Activated CD8-positive, alpha-beta memory T cell treated with anti-CD3 and anti-CD28 coated beads, Interleukin-2, amount 10 ng/mL, durations not matched to agents 7 days and 5 days (primary cell): ENCODE results near the gene ADAMTS13. TPM values are rescaled to one million over a fixed set of nuclear protein-coding genes. Genes with fewer than 3 reads are reported as not detected.

Source experiments
- ATAC-seq: fragments of 150-1000 bp; cut with Tn5 transposase; one replicate; pipeline ENCODE4 v1.10.0; 2021; ENCODE audit warnings: moderate library complexity
- CTCF ChIA-PET: fragments of 350-600 bp; sonication (Branson Sonifier 250); formaldehyde crosslinking; loops from one replicate; lab custom pipeline; 2021; ENCODE audit warnings: antibody characterized with exemption; lab: Charles Lee
- DNase-seq: peaks from one replicate; pipeline ENCODE4 v3.0.0-alpha.2; 2020
- H3K27ac Mint-ChIP-seq: one replicate; pipeline ENCODE4 v1.8.0; 2021; ENCODE audit warnings: mild to moderate bottlenecking, mixed read lengths
- H3K27me3 Mint-ChIP-seq: one replicate; pipeline ENCODE4 v1.8.0; 2021; ENCODE audit warnings: mixed read lengths
- H3K36me3 Mint-ChIP-seq: one replicate; pipeline ENCODE4 v1.8.0; 2021; ENCODE audit warnings: mild to moderate bottlenecking, mixed read lengths
- H3K4me1 Mint-ChIP-seq: one replicate; pipeline ENCODE4 v1.8.0; 2021; ENCODE audit warnings: mixed read lengths
- H3K4me3 Mint-ChIP-seq: one replicate; pipeline ENCODE4 v1.8.0; 2021; ENCODE audit warnings: mild to moderate bottlenecking, moderate library complexity, mixed read lengths
- H3K9me3 Mint-ChIP-seq: one replicate; pipeline ENCODE4 v1.8.0; 2022; ENCODE audit warnings: low read depth, mixed read lengths
- total RNA-seq, 2 experiments: library from RNA; stranded (reverse); gene quantifications; one replicate each; pipeline ENCODE4 v1.2.3, GENCODE V29; 2021

ADAMTS13 gene
- total RNA-seq, 2 experiments from 2014 or later: 2.6 to 2.7 TPM

DNA sequence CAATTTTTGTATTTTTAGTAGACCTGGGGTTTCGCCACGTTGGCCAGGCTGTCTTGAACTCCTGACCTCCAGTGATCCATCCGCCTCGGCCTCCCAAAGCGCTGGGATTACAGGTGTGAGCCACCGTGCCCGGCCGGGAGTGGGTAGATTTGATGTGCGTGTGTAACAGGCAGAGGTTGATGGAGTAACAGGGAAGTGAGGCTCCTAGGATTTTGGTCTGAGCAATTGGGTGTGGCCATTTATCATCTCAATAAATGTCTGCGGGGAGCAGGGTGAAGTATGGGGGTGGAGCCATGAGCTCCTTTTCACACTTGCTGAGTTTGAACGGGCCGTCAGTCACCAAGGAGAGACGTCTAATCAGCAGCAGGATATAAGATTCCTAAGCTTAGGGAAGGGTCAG lies 3.2 kb upstream of the ADAMTS13 start:
- peaks cover 12% of the 10 kb centered on the region for H3K36me3 Mint-ChIP-seq
- H3K27ac Mint-ChIP-seq: peak overlapping the region; percentile 94
- peak overlapping the region; percentile 88 for H3K4me3 Mint-ChIP-seq
- no peaks in the 10 kb centered on the region for H3K27me3 Mint-ChIP-seq
- peaks cover 61% of the 10 kb centered on the region for H3K4me1 Mint-ChIP-seq
- H3K9me3 Mint-ChIP-seq: no peaks in the 10 kb centered on the region
- ATAC-seq (no peak), DNase-seq (no peak)
- CTCF ChIA-PET: interaction anchor here (2.5 kb wide), 1 partner anchor 42 kb away, joined by 8 read pairs; the partner anchor contains the start of gene STKLD1

DNA sequence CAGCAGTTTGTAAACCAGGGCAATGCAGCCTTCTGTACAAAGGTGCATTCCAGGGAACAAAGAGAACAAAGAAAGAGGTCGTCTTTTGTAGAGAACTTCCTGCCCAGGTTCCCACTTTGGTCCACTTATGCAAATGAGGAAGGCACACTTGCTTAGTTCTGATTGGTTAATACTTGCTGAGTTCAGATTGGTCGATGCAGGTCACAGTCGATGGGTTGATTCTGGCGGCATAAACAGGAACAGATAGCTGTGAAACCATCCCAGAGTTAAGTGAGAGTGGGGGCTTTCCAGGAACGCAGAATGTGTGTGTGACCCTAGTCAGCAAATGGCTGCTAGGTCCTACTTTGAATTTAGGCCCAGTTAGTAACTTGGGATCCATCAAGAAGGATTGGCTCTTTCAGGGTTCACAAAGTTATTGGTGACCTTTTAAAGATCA lies 1.8 kb upstream of the ADAMTS13 start:
- Mint-ChIP-seq H3K4me3 (no peak overlapping the region), H3K9me3 (no peaks in the 10 kb centered on the region), H3K27me3 (no peaks in the 10 kb centered on the region), H3K4me1 (peaks cover 48% of the 10 kb centered on the region), H3K27ac (peak overlapping the region; percentile 79), H3K36me3 (peaks cover 1% of the 10 kb centered on the region)
- CTCF ChIA-PET: no interaction called here
- no peak for ATAC-seq
- peak; percentile 46 for DNase-seq

DNA sequence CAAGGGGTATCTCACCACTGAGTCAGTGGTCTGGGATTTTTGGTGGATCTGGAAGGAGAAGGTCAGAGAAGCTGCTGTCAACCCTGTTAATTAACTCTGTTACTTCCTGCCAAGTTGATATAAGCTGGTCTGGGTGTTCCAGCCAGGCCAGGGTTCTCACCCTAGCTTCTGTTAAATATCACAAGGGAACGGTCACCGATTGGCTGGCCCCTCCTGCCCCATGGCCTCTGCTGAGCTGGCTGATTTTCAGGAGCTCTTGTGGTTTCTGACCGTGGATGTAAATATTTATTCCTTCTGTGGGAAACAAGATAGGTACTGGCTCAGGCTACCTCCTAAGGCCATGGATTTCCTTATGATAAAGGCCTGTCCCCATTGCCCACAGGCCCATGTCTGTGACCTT lies 1.0 kb downstream of the ADAMTS13 start:
- ATAC-seq (no peak), DNase-seq (no peak)
- CTCF ChIA-PET: no interaction called here
- Mint-ChIP-seq H3K9me3 (no peaks in the 10 kb centered on the region), H3K27ac (peak overlapping the region; percentile 52), H3K36me3 (no peaks in the 10 kb centered on the region), H3K4me3 (no peak overlapping the region), H3K4me1 (peaks cover 35% of the 10 kb centered on the region), H3K27me3 (peaks cover 18% of the 10 kb centered on the region)

DNA sequence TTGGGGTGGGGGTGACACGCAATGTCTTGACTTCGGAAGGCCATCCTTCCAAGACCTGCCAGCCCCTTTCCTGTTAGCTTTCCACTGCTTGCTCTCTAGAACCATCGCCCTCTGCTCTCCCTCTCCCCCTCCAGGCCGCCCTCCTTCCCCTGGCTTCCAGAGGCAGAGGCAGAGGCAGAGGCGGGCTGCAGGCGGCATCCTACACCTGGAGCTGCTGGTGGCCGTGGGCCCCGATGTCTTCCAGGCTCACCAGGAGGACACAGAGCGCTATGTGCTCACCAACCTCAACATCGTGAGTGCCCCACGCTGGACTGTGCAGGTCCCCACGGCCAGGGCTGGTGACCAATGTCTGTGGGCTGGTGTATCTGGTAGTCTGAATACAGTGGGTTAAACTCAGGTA lies 2.0 kb downstream of the ADAMTS13 start:
- ATAC-seq (no peak), DNase-seq (no peak)

DNA sequence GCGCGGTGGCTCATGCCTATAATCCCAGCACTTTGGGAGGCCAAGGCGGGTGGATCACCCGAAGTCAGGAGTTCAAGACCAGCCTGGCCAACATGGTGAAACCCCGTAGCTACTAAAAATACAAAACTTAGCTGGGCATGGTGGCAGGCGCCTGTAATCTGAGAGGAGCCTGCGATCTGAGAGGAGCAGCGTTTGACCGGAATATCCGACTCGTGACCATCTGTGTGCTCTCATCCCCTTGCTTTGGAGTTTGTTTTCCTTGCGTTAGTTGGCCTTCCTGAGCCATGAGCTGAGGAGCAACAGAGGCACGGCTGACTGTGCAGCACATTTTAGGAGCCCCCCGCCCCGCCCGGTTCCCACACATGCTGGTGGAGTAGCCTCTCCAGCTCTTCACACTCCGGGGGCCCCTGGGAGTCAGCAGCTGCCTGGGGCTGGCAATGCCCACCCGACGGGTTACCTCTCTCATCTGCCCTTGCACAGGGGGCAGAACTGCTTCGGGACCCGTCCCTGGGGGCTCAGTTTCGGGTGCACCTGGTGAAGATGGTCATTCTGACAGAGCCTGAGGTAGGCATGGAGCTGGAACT lies 3.0 kb downstream of the ADAMTS13 start:
- Mint-ChIP-seq H3K27ac (no peak overlapping the region), H3K36me3 (no peaks in the 10 kb centered on the region), H3K4me1 (peaks cover 27% of the 10 kb centered on the region), H3K27me3 (peaks cover 21% of the 10 kb centered on the region), H3K4me3 (no peak overlapping the region), H3K9me3 (no peaks in the 10 kb centered on the region)
- ATAC-seq (no peak), DNase-seq (no peak)
- CTCF ChIA-PET: interaction anchor here (1.0 kb wide), 1 partner anchor 61 kb away, joined by 3 read pairs; no protein-coding TSS in a partner anchor

More for the DNA sequence above, 2.0 kb downstream of the ADAMTS13 start:
- peaks cover 18% of the 10 kb centered on the region for H3K27me3 Mint-ChIP-seq
- no peaks in the 10 kb centered on the region for H3K36me3 Mint-ChIP-seq
- CTCF ChIA-PET: no interaction called here
- no peaks in the 10 kb centered on the region for H3K9me3 Mint-ChIP-seq
- H3K4me1 Mint-ChIP-seq: peaks cover 27% of the 10 kb centered on the region
- H3K27ac Mint-ChIP-seq: no peak overlapping the region
- no peak overlapping the region for H3K4me3 Mint-ChIP-seq

DNA sequence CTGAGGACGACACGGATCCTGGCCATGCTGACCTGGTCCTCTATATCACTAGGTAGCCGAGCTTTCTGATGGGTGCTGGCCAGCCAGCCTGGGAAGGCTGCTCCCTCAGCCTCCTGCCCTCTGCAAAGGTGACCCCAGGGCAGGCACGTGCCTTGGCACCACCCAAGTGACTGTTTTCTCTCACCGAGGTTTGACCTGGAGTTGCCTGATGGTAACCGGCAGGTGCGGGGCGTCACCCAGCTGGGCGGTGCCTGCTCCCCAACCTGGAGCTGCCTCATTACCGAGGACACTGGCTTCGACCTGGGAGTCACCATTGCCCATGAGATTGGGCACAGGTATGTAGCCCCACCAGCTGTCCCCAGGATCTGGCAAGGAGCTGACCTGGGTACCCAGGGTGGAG lies 3.8 kb downstream of the ADAMTS13 start:
- Mint-ChIP-seq H3K4me1 (peaks cover 24% of the 10 kb centered on the region), H3K27me3 (peaks cover 23% of the 10 kb centered on the region), H3K9me3 (no peaks in the 10 kb centered on the region), H3K36me3 (no peaks in the 10 kb centered on the region), H3K27ac (no peak overlapping the region), H3K4me3 (no peak overlapping the region)
- DNase-seq: no peak
- CTCF ChIA-PET: no interaction called here
- ATAC-seq: no peak

DNA sequence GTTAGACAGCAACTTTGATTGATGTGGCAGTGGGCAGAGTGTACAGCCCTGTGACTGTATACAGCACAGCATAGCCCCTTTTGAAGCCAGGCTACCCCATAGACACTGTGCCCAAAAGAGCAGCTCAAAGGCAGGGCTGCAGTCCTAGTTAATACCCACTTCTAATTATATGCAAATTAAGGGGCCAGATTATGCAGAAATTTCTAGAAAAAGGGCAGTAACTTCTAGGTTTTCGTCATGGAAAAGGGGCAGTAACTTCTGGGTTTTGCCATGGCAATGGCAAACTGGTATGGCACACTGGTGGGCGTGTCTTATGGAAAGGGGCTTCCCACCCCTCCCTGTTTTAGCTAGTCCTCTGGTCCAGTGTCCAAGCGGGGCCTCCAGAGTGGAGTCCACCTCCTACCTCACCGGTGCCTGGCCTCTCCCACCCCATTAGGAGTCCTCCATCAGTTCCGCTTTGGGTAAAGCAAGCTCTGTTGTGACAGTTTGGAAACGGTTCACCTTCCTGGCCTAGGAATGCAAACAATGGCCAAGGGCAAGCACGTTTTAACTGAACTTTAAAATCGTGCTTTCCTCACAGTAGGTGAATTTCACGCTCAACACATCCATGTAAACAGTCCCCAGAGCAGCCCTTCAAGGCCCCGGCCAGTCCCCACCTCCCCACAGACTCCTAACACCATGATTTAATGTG lies 5.6 kb downstream of the ADAMTS13 start:
- H3K36me3 Mint-ChIP-seq: no peaks in the 10 kb centered on the region
- H3K27me3 Mint-ChIP-seq: peaks cover 23% of the 10 kb centered on the region
- ATAC-seq (no peak), DNase-seq (no peak)
- CTCF ChIA-PET: no interaction called here
- peaks cover 9% of the 10 kb centered on the region for H3K4me1 Mint-ChIP-seq
- no peaks in the 10 kb centered on the region for H3K9me3 Mint-ChIP-seq
- H3K27ac Mint-ChIP-seq: no peak overlapping the region
- no peak overlapping the region for H3K4me3 Mint-ChIP-seq

GRCh38 chr9:133428617-133429101 lies 6.5 kb downstream of the ADAMTS13 start:
- Mint-ChIP-seq H3K4me1 (peaks cover 9% of the 10 kb centered on the region), H3K27ac (no peak overlapping the region), H3K9me3 (no peaks in the 10 kb centered on the region), H3K4me3 (no peak overlapping the region), H3K27me3 (peaks cover 23% of the 10 kb centered on the region), H3K36me3 (no peaks in the 10 kb centered on the region)
- DNase-seq: no peak
- CTCF ChIA-PET: no interaction called here
- ATAC-seq: peak; percentile 54

DNA sequence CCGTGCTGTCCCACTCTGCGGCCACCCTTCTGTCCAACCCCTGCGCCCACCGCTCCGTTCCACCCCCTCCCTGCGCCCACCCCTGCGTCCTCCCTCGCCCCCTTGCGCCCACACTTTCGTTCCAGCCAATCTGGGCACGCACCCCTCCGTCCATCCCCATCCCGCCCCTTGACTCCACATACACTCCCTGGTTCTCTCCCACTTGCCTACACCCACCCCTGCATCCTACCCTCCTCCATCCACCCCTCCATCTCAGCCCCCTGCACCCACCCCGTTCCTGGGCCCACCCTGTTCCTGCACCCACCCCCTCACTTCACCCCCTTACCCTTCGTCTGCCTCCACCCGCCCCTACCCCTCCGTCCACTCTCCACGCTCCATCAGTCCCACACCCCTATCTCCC lies 7.0 kb downstream of the ADAMTS13 start:
- no peak overlapping the region for H3K4me3 Mint-ChIP-seq

GRCh38 chr9:133429641-133430161 lies 7.5 kb downstream of the ADAMTS13 start:
- peaks cover 9% of the 10 kb centered on the region for H3K4me1 Mint-ChIP-seq
- no peak overlapping the region for H3K27ac Mint-ChIP-seq
- CTCF ChIA-PET: interaction anchor here (1.6 kb wide), 1 partner anchor 13 kb away, joined by 3 read pairs; no protein-coding TSS in a partner anchor
- DNase-seq (no peak), ATAC-seq (peak; percentile 20)
- H3K4me3 Mint-ChIP-seq: no peak overlapping the region
- no peaks in the 10 kb centered on the region for H3K9me3 Mint-ChIP-seq
- H3K36me3 Mint-ChIP-seq: no peaks in the 10 kb centered on the region
- H3K27me3 Mint-ChIP-seq: peaks cover 23% of the 10 kb centered on the region

More for the DNA sequence above, 7.0 kb downstream of the ADAMTS13 start:
- Mint-ChIP-seq H3K4me1 (peaks cover 9% of the 10 kb centered on the region), H3K9me3 (no peaks in the 10 kb centered on the region), H3K27me3 (peaks cover 23% of the 10 kb centered on the region), H3K27ac (no peak overlapping the region), H3K36me3 (no peaks in the 10 kb centered on the region)
- DNase-seq (no peak), ATAC-seq (no peak)
- CTCF ChIA-PET: no interaction called here

DNA sequence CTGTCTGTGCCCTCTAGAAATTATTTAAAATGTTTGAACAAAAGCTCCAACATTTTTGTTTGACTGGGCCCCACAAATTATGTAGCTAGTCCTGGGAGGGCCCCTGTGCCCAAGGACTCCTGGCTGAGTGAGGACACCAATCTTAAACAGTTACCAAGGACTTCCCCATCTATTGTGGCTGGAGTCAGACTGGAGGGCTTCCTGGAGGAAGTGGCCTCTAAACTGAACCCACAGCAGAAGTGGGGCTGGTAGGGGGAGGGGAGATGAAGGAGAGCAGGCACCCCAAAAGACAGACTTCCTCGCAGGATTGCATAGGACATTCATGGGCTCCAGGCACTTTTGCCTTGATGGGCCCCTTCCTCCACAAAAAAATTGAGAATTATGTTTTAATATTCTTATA lies 8.1 kb downstream of the ADAMTS13 start:
- CTCF ChIA-PET: interaction anchor here (1.6 kb wide), 1 partner anchor 13 kb away, joined by 3 read pairs; no protein-coding TSS in a partner anchor
- H3K27ac Mint-ChIP-seq: no peak overlapping the region
- ATAC-seq (no peak), DNase-seq (no peak)
- H3K27me3 Mint-ChIP-seq: peaks cover 23% of the 10 kb centered on the region
- peaks cover 9% of the 10 kb centered on the region for H3K4me1 Mint-ChIP-seq
- H3K36me3 Mint-ChIP-seq: no peaks in the 10 kb centered on the region
- no peaks in the 10 kb centered on the region for H3K9me3 Mint-ChIP-seq
- H3K4me3 Mint-ChIP-seq: no peak overlapping the region

- Mint-ChIP-seq H3K27me3 (peaks cover 5% of the 10 kb centered on the region), H3K4me3 (no peak overlapping the region), H3K9me3 (no peaks in the 10 kb centered on the region), H3K4me1 (peaks cover 6% of the 10 kb centered on the region), H3K27ac (no peak overlapping the region), H3K36me3 (no peaks in the 10 kb centered on the region)
- ATAC-seq: no peak
- CTCF ChIA-PET: no interaction called here
- DNase-seq: no peak
Observed at GRCh38 chr9:133433351-133433843, 11.2 kb downstream of the ADAMTS13 start.

GRCh38 chr9:133436681-133437080 lies 14.5 kb downstream of the ADAMTS13 start:
- H3K36me3 Mint-ChIP-seq: no peaks in the 10 kb centered on the region
- H3K27ac Mint-ChIP-seq: no peak overlapping the region
- DNase-seq (no peak), ATAC-seq (no peak)
- peaks cover 4% of the 10 kb centered on the region for H3K4me1 Mint-ChIP-seq
- no peaks in the 10 kb centered on the region for H3K27me3 Mint-ChIP-seq
- CTCF ChIA-PET: no interaction called here
- no peak overlapping the region for H3K4me3 Mint-ChIP-seq
- H3K9me3 Mint-ChIP-seq: no peaks in the 10 kb centered on the region
